Activated effector memory CD4-positive, alpha-beta T cell treated with anti-CD3 and anti-CD28 coated beads, Interleukin-2, amount 50 U/mL, for 16 hours (primary cell): ENCODE measurements around the gene GSN.

Source experiments
- DNase-seq: peaks from one replicate; pipeline ENCODE4 v3.0.0-alpha.2; 2020

Gene GSN

DNA sequence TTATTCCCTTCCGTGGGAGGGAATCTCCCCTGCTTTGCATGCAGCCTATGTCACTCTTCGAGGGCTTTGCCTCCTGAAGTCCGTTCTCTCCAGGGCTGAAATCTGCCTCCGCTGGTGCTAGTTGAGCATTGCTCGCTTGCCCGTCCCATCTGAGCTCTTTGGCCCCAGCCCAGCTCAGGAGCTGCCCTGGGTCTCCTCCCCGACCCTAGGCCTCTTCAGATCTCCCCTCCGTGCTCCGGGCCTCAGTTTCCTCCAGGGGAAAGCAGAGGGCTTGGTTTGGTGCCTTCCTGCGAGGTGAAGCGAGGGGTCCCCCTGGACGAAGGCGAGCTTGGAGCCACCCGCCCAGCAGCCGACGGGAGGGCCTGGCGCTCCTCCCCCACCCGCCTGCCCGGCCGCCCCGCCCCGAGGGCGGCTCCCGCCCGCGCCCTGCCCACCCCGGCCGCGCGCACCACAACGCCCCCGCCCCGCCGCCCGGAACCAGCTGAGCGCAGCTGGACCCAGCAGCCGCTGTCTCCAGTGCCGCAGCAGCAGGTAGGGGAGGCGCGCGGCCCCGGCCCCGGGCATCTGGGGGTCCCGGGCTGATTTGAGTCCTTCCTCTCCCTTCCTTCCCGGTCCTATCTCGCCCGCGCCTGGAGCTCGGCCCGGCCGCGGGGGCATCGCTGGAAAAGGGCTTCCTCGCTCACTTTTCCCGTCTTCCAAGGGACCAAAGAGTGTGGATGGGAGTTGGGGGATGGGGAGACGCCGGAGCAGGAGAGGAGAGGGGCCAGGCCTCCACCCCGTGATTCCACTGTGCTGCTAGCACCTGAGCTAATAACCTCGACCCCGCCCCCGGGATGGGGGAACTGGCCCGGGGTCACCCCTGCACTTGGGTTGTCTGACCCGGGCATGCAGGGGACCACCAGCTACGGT is at the start of gene GSN:
TSS of gene GSN (plus strand) at position 474 of the 909 bp plus-strand sequence. CDS start 33,810 bp downstream, outside the sequence.
- peak; percentile 81 for DNase-seq

DNA sequence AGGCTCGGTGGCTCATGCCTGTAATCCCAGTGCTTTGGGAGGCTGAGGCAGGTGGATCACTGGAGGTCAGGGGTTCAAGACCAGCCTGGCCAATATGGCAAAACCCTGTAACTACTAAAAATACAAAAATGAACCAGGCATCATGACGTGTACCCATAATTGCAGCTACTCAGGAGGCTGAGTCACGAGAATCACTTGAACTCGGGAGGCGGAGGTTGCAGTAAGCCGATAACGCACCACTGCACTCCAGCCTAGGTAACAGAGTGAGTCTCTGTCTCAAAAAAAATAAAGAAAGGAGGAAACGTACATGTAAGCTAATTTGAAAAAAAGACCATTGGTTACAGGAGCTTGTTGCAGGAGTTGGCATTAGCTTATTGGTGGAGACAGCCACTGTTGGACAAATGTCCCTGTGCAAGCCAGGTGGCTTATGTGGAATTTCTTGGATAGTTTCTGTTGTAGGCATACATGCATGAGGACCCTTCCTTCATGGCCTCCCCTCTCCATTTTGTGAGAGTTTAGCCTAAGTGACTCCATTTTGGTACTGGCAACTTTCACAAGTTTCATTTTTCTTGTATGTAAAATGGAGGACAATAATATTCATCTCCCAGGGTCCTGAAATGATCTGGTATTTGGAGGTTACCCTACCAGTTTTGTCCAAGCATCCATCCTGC is 49.5 kb upstream of the GSN start:
- no peak for DNase-seq

- DNase-seq = no peak
Measured at GRCh38 chr9:121219530-121219929, 48.4 kb upstream of the GSN start.

- no peak for DNase-seq
Measured at GRCh38 chr9:121220996-121221663, 46.8 kb upstream of the GSN start.

DNA sequence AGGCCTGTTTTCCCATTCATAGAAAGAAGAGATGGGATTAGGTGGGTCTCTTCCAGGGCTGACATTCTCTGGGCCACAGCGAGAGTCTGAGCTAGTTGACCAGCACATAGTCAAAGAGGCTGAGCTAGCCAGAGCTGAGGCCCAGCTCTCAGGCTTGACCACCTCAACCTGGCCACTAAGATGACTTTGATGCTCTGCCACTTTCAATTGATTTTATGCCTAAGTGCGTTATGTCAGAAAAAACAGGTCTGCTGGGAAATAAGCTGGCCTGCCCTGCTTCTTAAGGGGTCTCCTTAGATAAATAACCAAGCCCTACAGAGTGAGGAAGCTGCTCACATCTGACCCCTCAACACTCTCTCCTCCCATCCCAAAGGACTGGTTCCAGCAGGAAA is 46.3 kb upstream of the GSN start:
- no peak for DNase-seq

DNA sequence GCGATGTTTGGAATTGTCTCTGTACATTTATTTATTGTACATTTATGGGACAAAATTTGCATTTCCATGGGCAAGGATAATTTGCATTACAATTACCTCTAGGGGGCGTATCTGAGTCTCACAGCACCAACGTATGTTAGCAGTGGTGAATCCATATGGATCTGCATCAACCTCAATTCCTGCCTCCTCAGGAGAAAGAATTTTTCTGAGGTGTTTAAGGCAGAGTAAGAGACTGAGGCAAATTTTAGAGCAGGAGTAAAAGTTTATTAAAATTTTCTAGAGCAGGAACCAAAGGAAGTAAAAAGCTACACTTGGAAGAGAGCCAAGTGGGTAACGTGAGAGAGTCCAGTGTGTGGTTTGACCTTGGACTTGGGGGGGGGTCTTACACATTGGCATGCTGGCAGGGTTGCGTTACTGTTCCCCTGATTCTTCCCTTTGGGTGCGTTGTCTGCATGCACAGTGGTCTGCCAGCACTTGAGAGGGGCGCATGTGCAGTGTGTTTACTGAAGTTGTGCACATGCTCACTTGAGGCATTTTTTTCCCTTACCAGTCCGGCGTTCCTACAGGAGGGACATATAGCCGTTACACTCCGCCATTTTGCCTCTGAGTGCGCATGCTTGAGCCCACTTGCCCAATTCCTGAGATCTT is 45.3 kb upstream of the GSN start:
- DNase-seq = no peak

GRCh38 chr9:121225240-121225639 is 42.7 kb upstream of the GSN start:
- no peak for DNase-seq

DNA sequence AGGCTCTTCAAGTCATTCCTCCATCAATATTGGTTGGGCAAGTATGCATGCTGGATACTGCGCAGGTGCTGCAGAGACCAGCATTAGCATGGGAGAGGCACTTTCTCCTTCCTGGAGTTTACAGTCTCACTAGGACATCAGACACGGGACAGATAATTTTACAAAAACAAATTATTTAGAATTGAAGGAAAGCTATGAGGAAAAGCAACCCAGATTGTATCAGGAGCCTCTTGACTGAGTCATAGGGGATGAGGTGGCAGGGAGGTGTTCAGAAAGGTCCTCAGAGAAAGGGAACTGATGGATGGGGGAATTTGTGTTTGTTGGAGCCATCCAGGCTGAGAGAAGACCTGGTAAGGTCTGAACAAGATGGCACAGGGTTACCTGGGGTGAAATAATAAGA is 41.8 kb upstream of the GSN start:
- DNase-seq = no peak

DNA sequence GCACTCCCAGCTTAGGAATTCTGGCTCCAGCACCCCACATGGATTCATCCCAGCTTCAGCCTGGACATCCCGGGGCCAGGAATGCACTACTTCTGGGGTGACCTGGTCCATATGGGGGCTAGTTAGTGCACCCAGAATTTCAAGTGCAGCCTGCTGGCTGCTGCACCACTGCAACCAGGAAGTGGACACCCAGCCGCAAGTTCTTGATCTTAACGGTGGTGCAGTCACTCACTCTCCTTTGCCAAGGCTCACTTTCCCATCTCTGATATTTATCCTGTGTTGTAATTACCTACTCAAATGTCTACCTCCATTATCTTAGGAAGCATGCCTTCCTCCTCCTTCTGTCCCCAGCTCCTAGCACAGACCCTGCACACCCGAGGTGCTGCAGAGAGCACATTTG is 40.1 kb upstream of the GSN start:
- no peak for DNase-seq

GRCh38 chr9:121230256-121230655 is 37.7 kb upstream of the GSN start:
- DNase-seq = no peak

- DNase-seq = no peak
Measured at GRCh38 chr9:121232251-121232650, 35.7 kb upstream of the GSN start.

DNA sequence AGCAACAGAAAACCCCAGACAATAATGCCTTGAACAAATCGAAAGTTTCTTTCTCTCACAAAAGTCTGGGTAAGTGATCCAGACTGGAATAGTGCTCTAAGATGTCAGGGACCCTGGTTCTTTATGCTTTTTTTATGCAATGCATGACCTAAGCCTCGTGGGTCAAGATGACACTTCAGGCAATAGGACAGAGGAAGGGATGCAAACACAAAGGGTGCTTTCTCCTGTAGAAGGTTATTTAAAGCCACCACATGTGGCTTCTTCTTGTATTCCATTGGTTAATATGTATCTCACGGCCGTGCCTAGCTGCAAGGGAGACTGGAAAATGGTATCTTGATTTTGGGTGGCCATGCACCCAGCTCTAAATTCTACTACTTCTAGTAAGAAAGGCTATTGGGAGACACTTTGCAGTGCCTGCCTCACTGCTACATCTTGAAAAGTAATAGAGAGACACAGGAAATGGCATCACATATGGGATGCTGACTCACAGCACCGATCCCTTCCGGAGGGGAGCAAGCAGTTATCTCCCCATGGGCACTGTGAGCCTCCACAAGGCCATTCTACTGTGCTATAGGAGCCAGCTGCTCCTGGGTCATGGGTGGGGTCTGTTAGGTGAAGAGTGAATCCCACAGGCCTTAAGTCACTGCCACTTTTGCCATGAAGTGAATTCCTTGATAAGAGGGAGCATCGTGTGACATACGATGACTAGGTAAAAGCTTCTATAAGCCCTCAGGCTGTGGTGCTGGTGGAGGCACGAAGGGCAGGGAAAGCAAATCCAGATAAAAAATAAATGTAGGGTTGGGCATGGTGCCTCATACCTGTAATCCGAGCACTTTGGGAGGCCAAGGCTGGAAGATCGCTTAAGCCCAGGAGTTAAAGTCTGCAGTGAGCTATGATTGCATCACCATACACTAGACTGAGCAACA is 33.8 kb upstream of the GSN start:
- DNase-seq = no peak

GRCh38 chr9:121234832-121235161 is 33.2 kb upstream of the GSN start:
- DNase-seq = no peak

- DNase-seq = no peak
Measured at GRCh38 chr9:121235512-121235911, 32.5 kb upstream of the GSN start.

DNA sequence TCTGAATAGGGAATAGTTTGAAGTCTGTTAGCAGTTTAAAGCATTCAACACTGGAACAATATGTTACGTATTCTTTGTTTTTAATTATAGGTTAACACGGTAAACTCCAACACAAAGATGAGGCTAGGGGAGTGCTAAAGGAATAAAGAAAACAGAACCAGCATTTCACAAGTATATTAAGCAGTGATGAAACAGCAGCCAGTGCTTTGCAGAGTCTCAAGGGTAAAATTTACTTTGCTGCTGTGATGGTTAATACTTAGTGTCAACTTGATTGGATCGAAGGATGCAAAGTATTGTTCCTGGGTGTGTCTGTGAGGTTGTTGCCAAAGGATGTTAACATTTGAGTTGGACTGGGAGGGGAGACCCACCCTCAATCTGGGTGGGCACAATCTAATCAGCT is 30.0 kb upstream of the GSN start:
- DNase-seq = no peak

- no peak for DNase-seq
Measured at GRCh38 chr9:121239071-121239470, 28.9 kb upstream of the GSN start.

DNA sequence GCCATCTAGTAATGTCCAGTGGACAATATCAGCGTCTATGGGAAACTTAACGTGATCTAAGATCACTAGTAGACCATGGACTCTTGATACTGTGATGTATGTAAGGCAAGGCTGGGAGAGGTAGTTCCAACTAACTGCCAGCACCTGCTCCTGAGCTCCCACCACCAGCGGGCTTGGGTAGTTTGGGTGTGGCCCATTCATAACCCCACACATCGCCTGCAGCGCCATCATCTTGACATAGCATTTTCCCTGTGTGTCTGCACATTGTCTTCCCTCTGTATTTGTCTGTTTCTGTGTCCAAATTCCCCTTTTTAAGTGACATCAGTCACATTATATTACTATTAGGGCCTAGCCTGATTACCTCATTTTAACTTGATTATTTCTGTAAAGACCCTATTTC is 28.1 kb upstream of the GSN start:
- DNase-seq = no peak

GRCh38 chr9:121240472-121241135 is 27.4 kb upstream of the GSN start:
- DNase-seq = no peak

DNA sequence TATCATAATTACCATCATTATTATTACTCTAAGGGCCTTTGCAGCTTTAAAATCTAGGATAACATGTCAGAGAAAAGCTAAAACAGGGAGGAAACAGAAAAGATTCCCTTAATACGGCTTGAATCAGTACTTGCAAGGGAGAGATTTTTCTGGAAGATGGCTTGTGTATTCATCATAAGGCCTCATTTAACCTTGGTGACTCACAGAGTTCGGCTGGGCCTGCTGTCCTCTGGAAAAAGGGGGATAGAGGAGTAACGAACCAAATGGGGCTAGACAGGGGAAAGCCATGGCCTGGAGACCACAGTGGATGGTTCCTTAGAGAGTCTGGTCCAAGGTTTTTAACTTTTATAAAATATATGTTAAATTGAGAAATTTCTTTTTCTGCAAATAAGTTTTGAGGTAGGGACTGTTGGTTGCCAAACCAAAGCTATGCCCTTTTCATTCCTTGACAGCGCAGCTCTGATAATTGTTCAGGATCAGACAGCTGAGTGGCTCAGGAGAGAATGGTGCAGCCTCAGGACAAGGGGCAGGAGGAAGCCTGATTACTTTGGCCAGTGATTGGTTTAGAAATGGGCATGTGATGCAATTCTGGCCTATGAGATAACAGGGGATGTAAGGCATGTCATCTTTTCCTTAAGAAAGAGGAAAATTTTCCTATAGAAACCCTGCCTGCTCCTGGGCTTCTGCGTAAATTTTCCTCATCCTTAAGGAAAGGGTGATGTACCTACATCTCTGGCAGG is 25.6 kb upstream of the GSN start:
- DNase-seq = no peak

GRCh38 chr9:121242959-121243346 is 25.0 kb upstream of the GSN start:
- no peak for DNase-seq
